HG03135 (cell line): ENCODE data around the gene NRP2.

Experiments used
- ATAC-seq: cut with Tn5 transposase; IDR thresholded peaks from one replicate; pipeline ENCODE4 v1.9.1; 2021; ENCODE audit warnings: mild to moderate bottlenecking, moderate library complexity; ENCODE audit not compliant: unreplicated experiment

Gene NRP2

GRCh38 chr2:205769879-205770278 is 87.6 kb downstream of the NRP2 start:
- ATAC-seq = no peak

GRCh38 chr2:205770577-205770976 is 88.3 kb downstream of the NRP2 start:
- no peak for ATAC-seq

- ATAC-seq = no peak
These were observed 88.7 kb downstream of the NRP2 start for GRCh38 chr2:205771031-205771430.

GRCh38 chr2:205771666-205772065 is 89.4 kb downstream of the NRP2 start:
- no peak for ATAC-seq

- no peak for ATAC-seq
These were observed 90.7 kb downstream of the NRP2 start for GRCh38 chr2:205772983-205773382.

- ATAC-seq = no peak
These were observed 91.7 kb downstream of the NRP2 start for GRCh38 chr2:205773989-205774388.

GRCh38 chr2:205775097-205775877 is 93.0 kb downstream of the NRP2 start:
- no peak for ATAC-seq

GRCh38 chr2:205776139-205776538 is 93.8 kb downstream of the NRP2 start:
- peak; percentile 65 for ATAC-seq

- ATAC-seq = no peak
These were observed 94.4 kb downstream of the NRP2 start for GRCh38 chr2:205776720-205777119.

- ATAC-seq = no peak
These were observed 96.1 kb downstream of the NRP2 start for GRCh38 chr2:205778356-205778755.

GRCh38 chr2:205780645-205781044 is 98.3 kb downstream of the NRP2 start:
- ATAC-seq = no peak

- no peak for ATAC-seq
These were observed 99.1 kb downstream of the NRP2 start for GRCh38 chr2:205781244-205781931.

GRCh38 chr2:205782941-205783340 is 100.6 kb downstream of the NRP2 start:
- ATAC-seq = no peak

GRCh38 chr2:205783872-205784499 is 101.7 kb downstream of the NRP2 start:
- ATAC-seq = no peak

- no peak for ATAC-seq
These were observed 103.4 kb downstream of the NRP2 start for GRCh38 chr2:205785507-205786260.

GRCh38 chr2:205786976-205787375 is 104.7 kb downstream of the NRP2 start:
- no peak for ATAC-seq

GRCh38 chr2:205787761-205788160 is 105.5 kb downstream of the NRP2 start:
- ATAC-seq = no peak

- no peak for ATAC-seq
These were observed 107.6 kb downstream of the NRP2 start for GRCh38 chr2:205789906-205790305.

- no peak for ATAC-seq
These were observed 110.6 kb downstream of the NRP2 start for GRCh38 chr2:205792908-205793307.

- ATAC-seq = no peak
These were observed 114.6 kb downstream of the NRP2 start for GRCh38 chr2:205796805-205797313.

- ATAC-seq = no peak
These were observed 115.6 kb downstream of the NRP2 start for GRCh38 chr2:205797866-205798265.
